HepG2 (cell line): ENCODE measurements around the gene GPER1. TPM values are rescaled to one million over a fixed set of nuclear protein-coding genes. Genes with fewer than 3 reads are reported as not detected.

Source experiments
- ARID3A ChIP-seq: IDR thresholded peaks from 2 replicates; pipeline ENCODE4 v1.6.1; 2012; ENCODE audit warnings: low read depth, low read length, improper control_type of control experiment
- CCDC6 ChIP-seq: sonication (generic); formaldehyde crosslinking; IDR thresholded peaks from 2 replicates; pipeline ENCODE4 v1.8.1; 2022; ENCODE audit warnings: mild to moderate bottlenecking, missing genetic modification reagents, moderate library complexity
- DMAP1 ChIP-seq: IDR thresholded peaks from 2 replicates; pipeline ENCODE4 v1.6.1; 2016
- MAF1 ChIP-seq: sonication (generic); formaldehyde crosslinking; IDR thresholded peaks from 2 replicates; pipeline ENCODE4 v1.5.0; 2020; ENCODE audit warnings: missing genetic modification reagents, borderline replicate concordance
- POLR2G ChIP-seq: fragments of 200-400 bp; formaldehyde crosslinking; IDR thresholded peaks from 2 replicates; pipeline ENCODE4 v1.6.1; 2018; ENCODE audit warnings: mild to moderate bottlenecking, low read depth, low read length, moderate library complexity
- SKIL ChIP-seq: sonication (generic); formaldehyde crosslinking; IDR thresholded peaks from 2 replicates; pipeline ENCODE4 v1.8.0; 2022; ENCODE audit warnings: missing genetic modification reagents, mild to moderate bottlenecking, moderate library complexity, borderline replicate concordance
- SMC3 ChIP-seq: IDR thresholded peaks from 2 replicates; pipeline ENCODE4 v1.6.1; 2011; ENCODE audit warnings: low read length, improper control_type of control experiment
- SNAPC2 ChIP-seq: sonication (generic); formaldehyde crosslinking; IDR thresholded peaks from 2 replicates; pipeline ENCODE4 v1.8.1; 2022; ENCODE audit warnings: mild to moderate bottlenecking, missing genetic modification reagents
- TRIM24 ChIP-seq: sonication (generic); formaldehyde crosslinking; IDR thresholded peaks from 2 replicates; pipeline ENCODE4 v1.8.0; 2022; ENCODE audit warnings: mild to moderate bottlenecking, missing genetic modification reagents
- ZKSCAN5 ChIP-seq: sonication (generic); formaldehyde crosslinking; IDR thresholded peaks from 2 replicates; pipeline ENCODE4 v1.5.1; 2020; ENCODE audit warnings: mild to moderate bottlenecking, missing genetic modification reagents
- ZNF224 ChIP-seq: sonication (generic); formaldehyde crosslinking; IDR thresholded peaks from 2 replicates; pipeline ENCODE4 v1.5.0; 2020; ENCODE audit warnings: mild to moderate bottlenecking, missing genetic modification reagents
- ZNF430 ChIP-seq: sonication (generic); formaldehyde crosslinking; IDR thresholded peaks from 2 replicates; pipeline ENCODE4 v1.9.0; 2021; ENCODE audit warnings: mild to moderate bottlenecking, missing genetic modification reagents
- ZNF543 ChIP-seq: sonication (generic); formaldehyde crosslinking; IDR thresholded peaks from 2 replicates; pipeline ENCODE4 v1.4.0; 2020; ENCODE audit warnings: mild to moderate bottlenecking, missing genetic modification reagents
- ZNF703 ChIP-seq: sonication (generic); formaldehyde crosslinking; IDR thresholded peaks from 2 replicates; pipeline ENCODE4 v1.5.1; 2020; ENCODE audit warnings: missing genetic modification reagents, mild to moderate bottlenecking, moderate library complexity, borderline replicate concordance
- polyA plus RNA-seq, 8 experiments: library from polyadenylated mRNA; depleted of rRNA in 3 of 8; stranded (reverse) in 7 of 8; unstranded in 1 of 8; fragments of >200 nt; fragmentation: Illumina TruSeq in 4 of 8; extraction: Trizol in 4 of 8; gene quantifications; 2 replicates each; pipeline versions ENCODE4 v1.2.1 to v1.2.3, GENCODE V29; 2011 to 2016; ENCODE audit warnings: low read depth in 4 of 8, missing spikeins in 1 of 8, mixed read lengths in 1 of 8; ENCODE audit not compliant: insufficient read depth in 1 of 8
- total RNA-seq, 5 experiments: library from RNA; depleted of rRNA; stranded (reverse); fragments of >200 nt; fragmentation: Illumina TruSeq; extraction: Trizol; gene quantifications; 2 replicates each; pipeline ENCODE4 v1.2.3, GENCODE V29; 2016; ENCODE audit warnings: low read depth in 1 of 5
- TF ChIP-seq, protein P1 (sequence below): sonication (generic); formaldehyde crosslinking; IDR thresholded peaks from 2 replicates; pipeline ENCODE4 v1.4.0; 2020; ENCODE audit warnings: missing genetic modification reagents, borderline replicate concordance
- TF ChIP-seq, protein P2 (sequence below): sonication (generic); formaldehyde crosslinking; IDR thresholded peaks from 2 replicates; pipeline ENCODE4; 2020; ENCODE audit warnings: missing genetic modification reagents, mild to moderate bottlenecking, borderline replicate concordance

The GPER1 gene
- total and polyA plus RNA-seq, 2 of the 13 experiments (the other 11 are each of a cell fraction or from before 2014, with no cell fraction given): 12.7 to 19.7 TPM

DNA sequence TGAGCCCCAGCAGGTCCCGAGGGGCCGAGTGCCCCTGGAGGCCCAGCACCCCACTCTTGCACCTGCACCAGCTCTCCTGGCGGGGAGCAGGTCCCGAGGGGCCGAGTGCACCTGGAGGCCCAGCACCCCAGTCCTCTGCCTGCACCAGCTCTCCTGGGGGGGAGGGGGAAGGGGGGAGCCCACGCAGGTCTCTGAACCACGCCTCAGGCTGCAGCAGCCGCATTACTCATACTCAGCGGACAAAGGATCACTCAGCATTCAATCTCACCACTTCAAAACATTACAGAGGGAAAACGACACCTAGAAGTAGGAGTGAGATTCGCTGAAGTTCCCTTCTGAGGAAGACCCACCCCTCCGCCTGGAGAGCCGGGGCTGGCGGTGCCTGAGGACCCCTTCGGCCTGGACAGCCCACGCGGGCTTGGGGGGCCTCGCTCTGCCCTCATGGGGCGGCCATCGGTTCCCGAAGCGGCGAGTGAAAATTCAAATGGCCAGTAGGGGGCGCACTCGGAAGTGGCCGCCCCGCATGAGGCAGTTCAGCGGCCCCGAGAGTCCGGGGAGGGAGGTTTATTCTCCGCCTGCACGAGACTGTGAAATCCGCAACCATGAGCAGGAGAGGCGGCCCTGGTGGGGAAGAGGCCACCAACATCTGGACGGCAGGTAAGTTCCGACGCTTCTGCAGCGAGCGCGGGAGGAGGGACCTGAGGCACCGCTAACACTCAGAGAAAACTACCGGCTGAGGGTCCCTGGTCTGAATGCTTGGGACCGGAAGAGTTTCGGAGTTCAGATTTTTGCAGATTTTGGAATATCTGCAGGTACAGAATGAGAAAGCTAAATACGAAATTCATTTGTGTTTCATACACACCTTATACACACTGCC lies 1.1 kb upstream of the GPER1 start (continued):
- TF ChIP-seq, protein P1, sequence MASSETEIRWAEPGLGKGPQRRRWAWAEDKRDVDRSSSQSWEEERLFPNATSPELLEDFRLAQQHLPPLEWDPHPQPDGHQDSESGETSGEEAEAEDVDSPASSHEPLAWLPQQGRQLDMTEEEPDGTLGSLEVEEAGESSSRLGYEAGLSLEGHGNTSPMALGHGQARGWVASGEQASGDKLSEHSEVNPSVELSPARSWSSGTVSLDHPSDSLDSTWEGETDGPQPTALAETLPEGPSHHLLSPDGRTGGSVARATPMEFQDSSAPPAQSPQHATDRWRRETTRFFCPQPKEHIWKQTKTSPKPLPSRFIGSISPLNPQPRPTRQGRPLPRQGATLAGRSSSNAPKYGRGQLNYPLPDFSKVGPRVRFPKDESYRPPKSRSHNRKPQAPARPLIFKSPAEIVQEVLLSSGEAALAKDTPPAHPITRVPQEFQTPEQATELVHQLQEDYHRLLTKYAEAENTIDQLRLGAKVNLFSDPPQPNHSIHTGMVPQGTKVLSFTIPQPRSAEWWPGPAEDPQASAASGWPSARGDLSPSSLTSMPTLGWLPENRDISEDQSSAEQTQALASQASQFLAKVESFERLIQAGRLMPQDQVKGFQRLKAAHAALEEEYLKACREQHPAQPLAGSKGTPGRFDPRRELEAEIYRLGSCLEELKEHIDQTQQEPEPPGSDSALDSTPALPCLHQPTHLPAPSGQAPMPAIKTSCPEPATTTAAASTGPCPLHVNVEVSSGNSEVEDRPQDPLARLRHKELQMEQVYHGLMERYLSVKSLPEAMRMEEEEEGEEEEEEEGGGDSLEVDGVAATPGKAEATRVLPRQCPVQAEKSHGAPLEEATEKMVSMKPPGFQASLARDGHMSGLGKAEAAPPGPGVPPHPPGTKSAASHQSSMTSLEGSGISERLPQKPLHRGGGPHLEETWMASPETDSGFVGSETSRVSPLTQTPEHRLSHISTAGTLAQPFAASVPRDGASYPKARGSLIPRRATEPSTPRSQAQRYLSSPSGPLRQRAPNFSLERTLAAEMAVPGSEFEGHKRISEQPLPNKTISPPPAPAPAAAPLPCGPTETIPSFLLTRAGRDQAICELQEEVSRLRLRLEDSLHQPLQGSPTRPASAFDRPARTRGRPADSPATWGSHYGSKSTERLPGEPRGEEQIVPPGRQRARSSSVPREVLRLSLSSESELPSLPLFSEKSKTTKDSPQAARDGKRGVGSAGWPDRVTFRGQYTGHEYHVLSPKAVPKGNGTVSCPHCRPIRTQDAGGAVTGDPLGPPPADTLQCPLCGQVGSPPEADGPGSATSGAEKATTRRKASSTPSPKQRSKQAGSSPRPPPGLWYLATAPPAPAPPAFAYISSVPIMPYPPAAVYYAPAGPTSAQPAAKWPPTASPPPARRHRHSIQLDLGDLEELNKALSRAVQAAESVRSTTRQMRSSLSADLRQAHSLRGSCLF (CRISPR knock-in tag): peak; percentile 24; the same call in 1 of the 2 replicates
- TF ChIP-seq MAF1: no peak
- TF ChIP-seq DMAP1: peak; percentile 92
- peak; percentile 14; the same call in 1 of the 2 replicates for TF ChIP-seq SMC3
- TF ChIP-seq ZNF430 (CRISPR knock-in tag): 0 out of 2 replicates have a peak, but pooled peaks have one; percentile 12
- peak; percentile 68; the same call in 1 of the 2 replicates for TF ChIP-seq CCDC6 (CRISPR knock-in tag)
- TF ChIP-seq ZNF543: 0 out of 2 replicates have a peak, but pooled peaks have one; percentile 40
- TF ChIP-seq ZKSCAN5 (CRISPR knock-in tag): no peak
- peak; percentile 46; the same call in 1 of the 2 replicates for TF ChIP-seq ZNF224 (CRISPR knock-in tag)
- 0 out of 2 replicates have a peak, but pooled peaks have one; percentile 52 for TF ChIP-seq ZNF703 (CRISPR knock-in tag)
- no peak for TF ChIP-seq SKIL (CRISPR knock-in tag)
- peak; percentile 87 for TF ChIP-seq POLR2G
- TF ChIP-seq SNAPC2 (CRISPR knock-in tag): no peak
- TF ChIP-seq, protein P2, sequence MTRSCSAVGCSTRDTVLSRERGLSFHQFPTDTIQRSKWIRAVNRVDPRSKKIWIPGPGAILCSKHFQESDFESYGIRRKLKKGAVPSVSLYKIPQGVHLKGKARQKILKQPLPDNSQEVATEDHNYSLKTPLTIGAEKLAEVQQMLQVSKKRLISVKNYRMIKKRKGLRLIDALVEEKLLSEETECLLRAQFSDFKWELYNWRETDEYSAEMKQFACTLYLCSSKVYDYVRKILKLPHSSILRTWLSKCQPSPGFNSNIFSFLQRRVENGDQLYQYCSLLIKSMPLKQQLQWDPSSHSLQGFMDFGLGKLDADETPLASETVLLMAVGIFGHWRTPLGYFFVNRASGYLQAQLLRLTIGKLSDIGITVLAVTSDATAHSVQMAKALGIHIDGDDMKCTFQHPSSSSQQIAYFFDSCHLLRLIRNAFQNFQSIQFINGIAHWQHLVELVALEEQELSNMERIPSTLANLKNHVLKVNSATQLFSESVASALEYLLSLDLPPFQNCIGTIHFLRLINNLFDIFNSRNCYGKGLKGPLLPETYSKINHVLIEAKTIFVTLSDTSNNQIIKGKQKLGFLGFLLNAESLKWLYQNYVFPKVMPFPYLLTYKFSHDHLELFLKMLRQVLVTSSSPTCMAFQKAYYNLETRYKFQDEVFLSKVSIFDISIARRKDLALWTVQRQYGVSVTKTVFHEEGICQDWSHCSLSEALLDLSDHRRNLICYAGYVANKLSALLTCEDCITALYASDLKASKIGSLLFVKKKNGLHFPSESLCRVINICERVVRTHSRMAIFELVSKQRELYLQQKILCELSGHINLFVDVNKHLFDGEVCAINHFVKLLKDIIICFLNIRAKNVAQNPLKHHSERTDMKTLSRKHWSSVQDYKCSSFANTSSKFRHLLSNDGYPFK: peak; percentile 66; the same call in 1 of the 2 replicates
- no peak for TF ChIP-seq TRIM24
- TF ChIP-seq ARID3A: no peak
